A673 (cell line): ENCODE measurements around the gene GAGE10. TPM values are rescaled to one million over a fixed set of nuclear protein-coding genes. Genes with fewer than 3 reads are reported as not detected.

Experiments
- BruUV-seq: library from RNA; stranded (reverse); fragments of 400-500 nt; replicated peaks from 2 replicates; lab custom pipeline; 2021; lab: Mats Ljungman, UMichigan
- CTCF ChIA-PET: fragments of 300-600 bp; sonication (Branson Sonifier 250); formaldehyde crosslinking; loops from one replicate; lab custom pipeline; 2022; ENCODE audit warnings: antibody characterized with exemption; lab: Charles Lee
- POLR2A ChIA-PET: fragments of 300-600 bp; sonication (Branson Sonifier 250); formaldehyde crosslinking; loops from one replicate; lab custom pipeline; 2022; ENCODE audit warnings: antibody characterized with exemption; ENCODE audit not compliant: low non-redundant PET; lab: Charles Lee
- DNase-seq: peaks from one replicate; pipeline ENCODE4 v3.0.0-alpha.2; 2015; ENCODE audit warnings: low spot score
- H3K27ac ChIP-seq: fragments of 200-600 bp; sonication (generic); 2 replicates; pipeline ENCODE4 v1.5.1; 2016; ENCODE audit warnings: mixed run types, low read depth, mild to moderate bottlenecking, mixed read lengths, antibody characterized with exemption, low read length; ENCODE audit not compliant: poor library complexity, severe bottlenecking
- H3K27me3 ChIP-seq: fragments of 200-600 bp; sonication (generic); replicated peaks from 2 replicates; pipeline ENCODE4 v1.6.1; 2017; ENCODE audit warnings: mixed run types, low read depth, mild to moderate bottlenecking, mixed read lengths, antibody characterized with exemption, low read length; ENCODE audit not compliant: insufficient read depth, poor library complexity
- H3K36me3 ChIP-seq: fragments of 200-600 bp; sonication (generic); 2 replicates; pipeline ENCODE4 v1.6.1; 2016; ENCODE audit warnings: mixed run types, mild to moderate bottlenecking, mixed read lengths, antibody characterized with exemption, low read length; ENCODE audit not compliant: insufficient read depth, poor library complexity, severe bottlenecking
- H3K4me1 ChIP-seq: fragments of 200-600 bp; sonication (generic); 2 replicates; pipeline ENCODE4 v1.6.1; 2017; ENCODE audit warnings: mixed run types, mild to moderate bottlenecking, mixed read lengths, antibody characterized with exemption, low read length; ENCODE audit not compliant: insufficient read depth, poor library complexity, severe bottlenecking
- H3K4me3 ChIP-seq: fragments of 200-600 bp; sonication (generic); 2 replicates; pipeline ENCODE4 v1.5.1; 2016; ENCODE audit warnings: low read depth, mixed run types, mild to moderate bottlenecking, mixed read lengths, low read length; ENCODE audit not compliant: poor library complexity, severe bottlenecking
- H3K9me3 ChIP-seq: fragments of 200-600 bp; sonication (generic); 2 replicates; pipeline ENCODE4 v1.6.1; 2016; ENCODE audit warnings: mixed run types, low read depth, mild to moderate bottlenecking, mixed read lengths, antibody characterized with exemption, low read length; ENCODE audit not compliant: poor library complexity, severe bottlenecking
- EZH2 ChIP-seq: fragments of 200-600 bp; sonication (generic); IDR thresholded peaks from 2 replicates; pipeline ENCODE4 v1.6.1; 2017; ENCODE audit warnings: borderline replicate concordance, low read depth, mild to moderate bottlenecking, mixed read lengths, antibody characterized with exemption, low read length; ENCODE audit not compliant: poor library complexity, severe bottlenecking
- intact Hi-C: fragments of 100-400 bp; cut with micrococcal nuclease; formaldehyde crosslinking; loops from one replicate; pipeline ENCODE4 v1.10.0; 2022; ENCODE audit not compliant: unreplicated experiment
- total RNA-seq: library from RNA; stranded (reverse); gene quantifications from 2 replicates; pipeline ENCODE4 v1.2.3, GENCODE V29; 2021
- TF ChIP-seq, protein P1 (sequence below): fragments of 300-800, 200-600 bp; sonication (generic); conservative IDR thresholded peaks from 2 replicates; pipeline ENCODE4 v1.5.1; 2017; ENCODE audit warnings: low read depth, mild to moderate bottlenecking, antibody characterized with exemption, low read length, moderate library complexity, mixed read lengths

GAGE10 gene
- total RNA-seq, 1 experiment from 2014 or later, result not detected

DNA sequence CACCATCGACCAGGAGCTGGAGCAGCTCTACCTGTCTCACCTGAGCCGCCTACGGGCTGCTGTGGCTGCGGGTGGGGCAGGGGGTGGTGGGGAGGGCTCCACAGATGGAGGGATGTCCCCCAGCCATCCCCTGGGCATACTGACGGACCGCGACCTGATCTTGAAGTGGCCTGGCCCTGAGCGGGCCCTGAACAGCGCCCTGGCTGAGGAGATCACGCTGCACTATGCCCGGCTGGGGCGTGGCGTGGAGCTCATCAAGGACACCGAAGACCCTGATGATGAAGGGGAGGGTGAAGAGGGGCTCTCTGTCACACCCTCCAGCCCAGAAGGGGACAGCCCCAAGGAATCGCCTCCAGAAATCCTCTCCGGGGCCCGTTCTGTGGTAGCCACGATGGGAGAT is 17.3 kb upstream of the GAGE10 start:
- POLR2A ChIA-PET, result no interaction called here

DNA sequence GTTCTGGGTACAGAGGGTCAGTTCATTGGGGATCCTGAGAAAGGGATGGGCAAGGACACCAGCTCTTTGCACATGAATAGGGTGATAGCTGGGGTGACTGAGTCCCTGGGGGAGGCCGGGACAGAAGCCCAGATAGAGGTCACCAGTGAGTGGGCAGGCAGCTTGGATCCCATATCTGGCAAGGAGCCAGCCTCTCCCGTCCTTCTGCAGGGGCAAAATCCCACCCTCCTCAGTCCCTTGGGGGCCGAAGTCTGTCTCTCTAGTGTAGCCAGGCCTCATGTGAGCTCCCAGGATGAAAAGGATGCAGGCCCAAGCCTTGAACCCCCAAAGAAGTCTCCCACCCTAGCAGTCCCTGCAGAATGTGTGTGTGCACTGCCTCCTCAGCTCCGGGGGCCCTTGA is 16.9 kb upstream of the GAGE10 start:
- Histone ChIP-seq H3K27ac (no peak overlapping the region), H3K4me3 (no peak overlapping the region), H3K9me3 (no peaks in the 10 kb centered on the region), H3K4me1 (no peaks in the 10 kb centered on the region), H3K27me3 (no peaks in the 10 kb centered on the region), H3K36me3 (no peaks in the 10 kb centered on the region)
- BruUV-seq, result no TSS peak
- POLR2A ChIA-PET, result no interaction called here
- CTCF ChIA-PET, result interaction anchor here (0.6 kb wide), 1 partner anchor 8 kb away, joined by 8 read pairs; no protein-coding TSS in a partner anchor
- DNase-seq, result no peak
- intact Hi-C loops, result no loop called here
- TF ChIP-seq EZH2, result no peak
- TF ChIP-seq, protein P1, sequence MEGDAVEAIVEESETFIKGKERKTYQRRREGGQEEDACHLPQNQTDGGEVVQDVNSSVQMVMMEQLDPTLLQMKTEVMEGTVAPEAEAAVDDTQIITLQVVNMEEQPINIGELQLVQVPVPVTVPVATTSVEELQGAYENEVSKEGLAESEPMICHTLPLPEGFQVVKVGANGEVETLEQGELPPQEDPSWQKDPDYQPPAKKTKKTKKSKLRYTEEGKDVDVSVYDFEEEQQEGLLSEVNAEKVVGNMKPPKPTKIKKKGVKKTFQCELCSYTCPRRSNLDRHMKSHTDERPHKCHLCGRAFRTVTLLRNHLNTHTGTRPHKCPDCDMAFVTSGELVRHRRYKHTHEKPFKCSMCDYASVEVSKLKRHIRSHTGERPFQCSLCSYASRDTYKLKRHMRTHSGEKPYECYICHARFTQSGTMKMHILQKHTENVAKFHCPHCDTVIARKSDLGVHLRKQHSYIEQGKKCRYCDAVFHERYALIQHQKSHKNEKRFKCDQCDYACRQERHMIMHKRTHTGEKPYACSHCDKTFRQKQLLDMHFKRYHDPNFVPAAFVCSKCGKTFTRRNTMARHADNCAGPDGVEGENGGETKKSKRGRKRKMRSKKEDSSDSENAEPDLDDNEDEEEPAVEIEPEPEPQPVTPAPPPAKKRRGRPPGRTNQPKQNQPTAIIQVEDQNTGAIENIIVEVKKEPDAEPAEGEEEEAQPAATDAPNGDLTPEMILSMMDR, result no peak

More for the DNA sequence above, 17.3 kb upstream of the GAGE10 start:
- H3K9me3 ChIP-seq, result no peaks in the 10 kb centered on the region
- no peak for DNase-seq
- no peaks in the 10 kb centered on the region for H3K36me3 ChIP-seq
- CTCF ChIA-PET, result interaction anchor here (0.6 kb wide), 1 partner anchor 8 kb away, joined by 8 read pairs; no protein-coding TSS in a partner anchor
- no peak overlapping the region for H3K27ac ChIP-seq
- H3K27me3 ChIP-seq, result no peaks in the 10 kb centered on the region
- H3K4me1 ChIP-seq, result no peaks in the 10 kb centered on the region
- intact Hi-C loops, result no loop called here
- BruUV-seq, result no TSS peak
- no peak overlapping the region for H3K4me3 ChIP-seq
- TF ChIP-seq EZH2, result no peak
- TF ChIP-seq, protein P1, result no peak

DNA sequence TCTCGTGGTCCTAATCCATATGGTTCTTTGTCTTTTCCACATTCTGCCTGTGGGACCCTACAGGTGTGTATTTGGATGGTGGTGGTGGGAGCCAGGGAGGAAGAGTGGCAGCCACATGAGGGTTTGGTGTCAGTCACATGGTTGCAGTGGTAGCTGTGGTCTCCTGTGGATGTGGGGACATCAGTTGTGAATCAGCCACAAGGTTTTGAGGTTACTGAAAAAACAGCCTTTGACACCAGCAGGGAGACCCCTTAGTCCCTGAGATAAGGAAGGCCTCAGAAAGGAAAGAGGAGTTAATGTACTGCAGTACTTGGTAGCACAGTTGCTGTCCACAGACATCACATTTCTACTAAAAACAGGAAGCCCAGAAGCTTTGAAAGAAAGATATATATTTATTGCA is 15.8 kb upstream of the GAGE10 start:
- Histone ChIP-seq H3K4me1 (no peaks in the 10 kb centered on the region), H3K27me3 (no peaks in the 10 kb centered on the region), H3K9me3 (no peaks in the 10 kb centered on the region), H3K4me3 (no peak overlapping the region), H3K27ac (no peak overlapping the region), H3K36me3 (no peaks in the 10 kb centered on the region)
- no peak for DNase-seq
- CTCF ChIA-PET, result no interaction called here
- TF ChIP-seq EZH2, result no peak
- TF ChIP-seq, protein P1, result no peak
- no TSS peak for BruUV-seq
- intact Hi-C loops, result no loop called here
- POLR2A ChIA-PET, result no interaction called here
